ENCODE measurements around the gene USH2A. TPM values are rescaled to one million over a fixed set of nuclear protein-coding genes. Genes with fewer than 3 reads are reported as not detected.

USH2A gene
- total RNA-seq, 2 donors from 2014 or later, result 0.74 TPM; not detected in 1

DNA sequence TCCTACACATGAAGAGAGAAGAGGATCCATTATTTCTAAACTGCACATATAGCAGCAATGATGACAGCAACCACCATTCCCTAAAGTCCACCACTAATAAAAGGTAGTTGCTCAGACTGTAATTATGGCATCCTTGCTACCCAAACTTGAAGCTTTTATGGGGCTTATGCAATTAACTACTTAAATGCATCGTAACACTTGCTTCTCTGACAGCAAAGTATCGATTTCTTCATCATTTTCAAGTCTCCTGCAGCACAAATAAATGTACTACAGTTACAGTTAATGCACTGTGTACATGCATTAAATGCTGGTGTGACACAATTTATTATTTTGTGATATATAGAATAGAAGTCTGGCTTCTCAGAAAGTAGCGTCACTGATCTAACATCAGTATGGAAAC, 241.7 kb downstream of the USH2A start:
- 65% methylated on average over 3 of the region's 3 CpGs for WGBS
- intact Hi-C loops (cut with DNase I), result no loop called here
- H3K27me3 ChIP-seq (replicated peaks; ENCODE audit: insufficient read depth), result no peaks in the 10 kb centered on the region
- no peak overlapping the region for H3K4me3 ChIP-seq
- H3K27ac ChIP-seq, result no peak overlapping the region
- no peaks in the 10 kb centered on the region for H3K36me3 ChIP-seq
- TF ChIP-seq POLR2A (IDR thresholded peaks at IDR 0.05), result no peak
- TF ChIP-seq, protein P1, sequence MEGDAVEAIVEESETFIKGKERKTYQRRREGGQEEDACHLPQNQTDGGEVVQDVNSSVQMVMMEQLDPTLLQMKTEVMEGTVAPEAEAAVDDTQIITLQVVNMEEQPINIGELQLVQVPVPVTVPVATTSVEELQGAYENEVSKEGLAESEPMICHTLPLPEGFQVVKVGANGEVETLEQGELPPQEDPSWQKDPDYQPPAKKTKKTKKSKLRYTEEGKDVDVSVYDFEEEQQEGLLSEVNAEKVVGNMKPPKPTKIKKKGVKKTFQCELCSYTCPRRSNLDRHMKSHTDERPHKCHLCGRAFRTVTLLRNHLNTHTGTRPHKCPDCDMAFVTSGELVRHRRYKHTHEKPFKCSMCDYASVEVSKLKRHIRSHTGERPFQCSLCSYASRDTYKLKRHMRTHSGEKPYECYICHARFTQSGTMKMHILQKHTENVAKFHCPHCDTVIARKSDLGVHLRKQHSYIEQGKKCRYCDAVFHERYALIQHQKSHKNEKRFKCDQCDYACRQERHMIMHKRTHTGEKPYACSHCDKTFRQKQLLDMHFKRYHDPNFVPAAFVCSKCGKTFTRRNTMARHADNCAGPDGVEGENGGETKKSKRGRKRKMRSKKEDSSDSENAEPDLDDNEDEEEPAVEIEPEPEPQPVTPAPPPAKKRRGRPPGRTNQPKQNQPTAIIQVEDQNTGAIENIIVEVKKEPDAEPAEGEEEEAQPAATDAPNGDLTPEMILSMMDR (IDR thresholded peaks at IDR 0.05), result no peak
- TF ChIP-seq POLR2AphosphoS5 (IDR thresholded peaks at IDR 0.05), result no peak
- DNase-seq (ENCODE audit: low spot score), result no peak
- no peaks in the 10 kb centered on the region for H3K4me1 ChIP-seq (replicated peaks)
- no peaks in the 10 kb centered on the region for H3K9me3 ChIP-seq

- no peaks in the 10 kb centered on the region for H3K4me1 ChIP-seq (replicated peaks)
- DNase-seq (ENCODE audit: low spot score), result no peak
- H3K9me3 ChIP-seq, result no peaks in the 10 kb centered on the region
- no peak for TF ChIP-seq POLR2A (IDR thresholded peaks at IDR 0.05)
- no peak overlapping the region for H3K27ac ChIP-seq
- intact Hi-C loops (cut with DNase I), result no loop called here
- H3K4me3 ChIP-seq, result no peak overlapping the region
- no peaks in the 10 kb centered on the region for H3K36me3 ChIP-seq
- no peaks in the 10 kb centered on the region for H3K27me3 ChIP-seq (replicated peaks; ENCODE audit: insufficient read depth)
Measured at GRCh38 chr1:216178281-216178680, 245.0 kb downstream of the USH2A start.

GRCh38 chr1:216176970-216177369, 246.3 kb downstream of the USH2A start:
- intact Hi-C loops (cut with DNase I), result no loop called here

GRCh38 chr1:216175714-216176113, 247.5 kb downstream of the USH2A start:
- no peaks in the 10 kb centered on the region for H3K4me1 ChIP-seq (replicated peaks)
- no peaks in the 10 kb centered on the region for H3K27me3 ChIP-seq (replicated peaks; ENCODE audit: insufficient read depth)
- no peak overlapping the region for H3K27ac ChIP-seq
- TF ChIP-seq, protein P1 (IDR thresholded peaks at IDR 0.05), result no peak
- TF ChIP-seq POLR2A (IDR thresholded peaks at IDR 0.05) (no peak), POLR2AphosphoS5 (IDR thresholded peaks at IDR 0.05) (no peak)
- H3K9me3 ChIP-seq, result no peaks in the 10 kb centered on the region
- H3K4me3 ChIP-seq, result no peak overlapping the region
- 65% methylated on average over 6 of the region's 6 CpGs for WGBS
- no peak for DNase-seq (ENCODE audit: low spot score)
- intact Hi-C loops (cut with DNase I), result no loop called here
- H3K36me3 ChIP-seq, result no peaks in the 10 kb centered on the region

More at GRCh38 chr1:216176970-216177369, 246.3 kb downstream of the USH2A start:
- TF ChIP-seq POLR2A (IDR thresholded peaks at IDR 0.05) (no peak), POLR2AphosphoS5 (IDR thresholded peaks at IDR 0.05) (no peak)
- TF ChIP-seq, protein P1 (IDR thresholded peaks at IDR 0.05), result no peak
- H3K27me3 ChIP-seq (replicated peaks; ENCODE audit: insufficient read depth), result no peaks in the 10 kb centered on the region
- no peak overlapping the region for H3K27ac ChIP-seq
- no peaks in the 10 kb centered on the region for H3K4me1 ChIP-seq (replicated peaks)
- H3K36me3 ChIP-seq, result no peaks in the 10 kb centered on the region
- 75% methylated on average over 1 of the region's 1 CpG for WGBS
- no peaks in the 10 kb centered on the region for H3K9me3 ChIP-seq
- no peak overlapping the region for H3K4me3 ChIP-seq
- no peak for DNase-seq (ENCODE audit: low spot score)

DNA sequence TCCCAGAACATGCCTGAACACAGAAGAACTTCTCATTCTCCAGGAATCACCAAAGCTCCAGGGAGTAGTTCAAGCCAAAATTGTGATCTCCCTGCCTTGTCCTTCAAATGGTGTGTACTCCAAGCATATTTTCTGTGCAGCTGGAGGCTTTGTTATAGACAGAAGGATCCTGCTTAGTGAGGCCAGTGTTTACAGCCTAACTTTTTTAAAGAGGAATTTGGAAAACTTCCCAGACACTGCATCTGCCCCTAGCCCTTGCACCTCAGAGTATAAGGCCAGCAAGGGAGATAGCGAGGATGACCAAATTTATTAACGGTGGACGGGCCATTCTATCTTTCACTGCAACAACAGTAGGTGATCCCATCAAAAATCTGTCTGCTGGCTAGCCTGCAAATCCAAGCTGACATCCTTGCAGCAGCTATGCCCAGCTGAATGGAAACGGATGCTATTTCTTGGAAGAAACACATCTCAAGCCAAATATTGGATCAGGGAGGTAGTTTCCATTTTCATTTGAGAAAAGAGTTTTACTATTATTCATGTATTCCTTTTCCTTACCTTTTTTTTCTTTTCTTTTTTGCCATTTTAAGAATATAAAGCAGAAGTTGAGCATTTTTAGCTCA, 249.8 kb downstream of the USH2A start:
- TF ChIP-seq POLR2A (IDR thresholded peaks at IDR 0.05), result no peak
- TF ChIP-seq, protein P1 (IDR thresholded peaks at IDR 0.05), result no peak
- 12% methylated on average over 4 of the region's 4 CpGs for WGBS
- H3K9me3 ChIP-seq, result no peaks in the 10 kb centered on the region
- intact Hi-C loops (cut with DNase I), result no loop called here
- no peaks in the 10 kb centered on the region for H3K36me3 ChIP-seq
- H3K27me3 ChIP-seq (replicated peaks; ENCODE audit: insufficient read depth), result no peaks in the 10 kb centered on the region
- no peak overlapping the region for H3K27ac ChIP-seq
- DNase-seq (ENCODE audit: low spot score), result no peak
- H3K4me1 ChIP-seq (replicated peaks), result no peaks in the 10 kb centered on the region
- H3K4me3 ChIP-seq, result no peak overlapping the region

Measured in prostate gland (tissue), 2 donors.